GM21381 (cell line): Measurements from ENCODE around the gene DCTPP1.

Experiments
- ATAC-seq: cut with Tn5 transposase; IDR thresholded peaks from one replicate; pipeline ENCODE4 v1.9.1; 2021; ENCODE audit warnings: mild to moderate bottlenecking, moderate library complexity; ENCODE audit not compliant: unreplicated experiment

The DCTPP1 gene

DNA sequence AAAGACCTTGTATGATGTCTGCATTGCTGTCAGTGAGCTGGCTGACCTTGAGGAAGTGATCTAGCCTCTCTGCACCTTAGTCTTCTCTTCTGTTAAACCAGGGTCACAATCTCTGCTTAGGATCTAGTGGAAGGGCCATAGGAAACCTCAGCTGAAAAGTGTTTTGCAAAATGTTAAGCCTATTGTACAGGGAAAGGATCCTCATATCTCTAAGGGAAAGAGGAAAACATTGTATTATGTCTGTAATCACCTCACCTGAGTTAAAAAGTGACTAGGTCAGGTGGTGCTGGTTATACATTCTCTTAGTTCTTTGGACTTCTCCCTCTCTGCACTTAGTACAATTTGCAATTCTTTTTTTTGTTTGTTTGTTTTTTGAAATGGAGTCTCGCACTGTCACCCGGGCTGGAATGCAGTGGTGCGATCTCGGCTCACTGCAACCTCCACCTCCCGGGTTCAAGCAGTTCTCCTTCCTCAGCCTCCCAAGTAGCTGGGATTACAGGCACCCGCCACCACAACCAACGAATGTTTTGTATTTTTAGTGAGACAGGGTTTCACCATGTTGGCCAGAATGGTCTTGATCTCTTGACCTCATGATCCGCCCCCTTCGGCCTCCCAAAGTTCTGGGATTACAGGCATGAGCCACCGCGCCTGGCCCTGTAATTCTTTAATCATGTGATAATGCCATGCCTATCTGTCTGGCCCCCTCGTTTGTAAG is 17.8 kb upstream of the DCTPP1 start:
- no peak for ATAC-seq

DNA sequence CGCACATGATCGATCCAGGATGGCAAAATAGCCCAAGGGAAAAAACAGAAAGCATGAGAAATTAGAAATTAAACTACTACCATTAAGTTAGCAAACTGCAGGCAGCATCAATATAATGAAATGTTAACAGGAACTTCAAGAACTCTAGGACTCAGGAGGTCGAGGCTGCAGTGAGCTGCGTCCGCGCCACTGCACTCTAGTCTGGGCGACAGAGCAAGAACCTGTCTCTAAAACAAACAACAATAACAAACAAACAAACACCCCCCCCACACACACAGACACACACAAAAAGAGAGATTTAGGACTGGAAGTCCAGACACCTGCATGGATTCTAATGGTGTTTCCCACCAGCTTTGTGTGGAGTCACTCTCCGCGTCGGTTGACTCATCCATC is 16.4 kb upstream of the DCTPP1 start:
- no peak for ATAC-seq

DNA sequence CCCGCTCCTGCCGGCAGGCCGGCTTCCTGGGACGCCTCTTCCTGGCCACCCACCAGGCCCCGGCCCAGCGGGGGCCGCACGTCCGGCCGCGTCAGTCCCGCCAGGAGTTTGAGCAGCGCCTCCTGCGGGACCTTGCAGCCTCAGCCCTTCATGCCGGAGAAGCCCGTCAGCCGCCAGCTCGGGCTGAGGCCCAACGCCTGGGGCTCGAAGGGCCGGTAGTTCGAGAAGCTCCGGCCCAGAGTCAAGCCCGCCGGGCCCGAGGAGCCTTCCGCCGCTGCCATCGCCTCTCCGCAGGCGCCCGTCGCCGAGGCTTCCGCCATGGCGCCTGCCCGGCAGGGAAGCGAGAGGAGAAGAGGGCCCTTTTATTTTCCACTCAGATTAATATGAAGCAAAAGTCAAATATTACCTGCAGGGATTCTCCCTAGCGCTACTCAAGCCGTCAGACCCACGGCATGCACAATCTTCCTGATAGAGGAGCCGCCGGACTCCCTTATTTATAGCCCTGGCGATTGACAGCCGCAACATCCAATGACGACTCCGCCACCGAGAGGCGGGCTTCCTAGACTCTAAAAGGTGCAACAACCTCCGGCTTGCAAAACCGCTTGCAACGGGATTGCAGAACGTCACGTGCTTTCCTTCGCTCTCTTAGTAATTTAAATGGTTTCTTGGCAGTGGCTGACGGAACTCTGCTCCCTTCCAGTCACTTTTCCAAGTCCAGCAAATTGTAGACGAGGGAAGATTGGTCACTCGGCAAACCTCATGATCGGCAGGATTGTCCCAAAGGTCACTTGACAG is 15.8 kb upstream of the DCTPP1 start, which contains the start of gene SEPHS2:
SEPHS2 (minus strand) TSS at position 467 of the 795 bp plus-strand sequence; CDS start at position 320, 147 bp downstream.
- ATAC-seq, result peak; percentile 75

DNA sequence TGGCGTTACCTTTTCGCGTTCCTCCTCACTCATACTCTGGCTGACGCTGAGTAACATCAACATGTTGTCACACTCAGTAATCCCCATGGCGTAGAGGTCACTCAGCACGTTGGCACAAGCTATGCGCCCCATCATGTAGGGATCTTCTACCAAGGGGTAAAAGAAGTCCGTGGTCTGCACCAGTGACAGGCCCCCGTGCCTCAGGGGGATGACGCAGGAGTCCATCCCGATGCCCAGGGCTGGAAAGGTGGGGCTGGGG is 15.2 kb upstream of the DCTPP1 start:
- ATAC-seq, result no peak

DNA sequence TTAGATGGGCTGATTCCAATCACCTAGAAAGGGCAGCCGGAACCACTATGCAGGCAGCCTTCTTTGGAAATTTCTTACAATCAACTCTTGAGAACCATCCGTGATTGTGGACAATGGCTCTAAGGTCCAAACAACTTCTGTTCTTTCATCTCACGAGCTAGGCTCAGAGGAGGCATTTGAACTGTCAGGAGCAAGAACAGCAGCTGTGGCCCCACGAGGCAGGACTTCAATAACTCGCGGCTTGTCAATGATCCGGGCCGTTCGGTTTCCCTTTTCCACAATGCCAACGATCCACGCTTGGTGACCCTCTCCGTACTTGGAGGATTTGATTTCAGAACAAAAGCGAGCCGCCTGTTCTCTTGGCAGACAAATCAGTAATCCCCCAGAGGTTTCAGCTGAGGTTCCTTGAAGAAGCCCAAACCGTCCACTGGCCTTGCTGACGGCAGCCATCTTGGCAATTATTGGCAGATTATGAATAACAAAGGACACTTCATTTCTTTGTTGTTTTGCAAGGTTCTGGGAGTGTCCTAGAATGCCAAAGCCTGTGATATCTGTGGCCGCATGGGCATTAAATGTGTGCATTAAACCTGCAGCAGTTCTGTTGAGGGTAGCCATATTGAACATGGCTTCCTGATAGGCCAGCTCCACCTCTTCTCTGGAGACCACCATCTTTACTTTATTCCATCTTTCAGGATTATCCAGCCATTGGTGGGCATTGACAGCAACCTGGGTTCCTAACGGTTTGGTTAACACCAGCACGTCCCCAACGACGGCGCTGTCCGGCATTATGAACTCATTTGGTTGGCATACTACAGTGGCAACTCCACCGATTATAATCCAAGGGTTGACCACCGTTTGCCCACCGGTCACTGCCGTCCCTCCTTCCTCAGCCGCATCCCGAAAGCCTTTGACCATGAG is 14.7 kb upstream of the DCTPP1 start:
- no peak for ATAC-seq

DNA sequence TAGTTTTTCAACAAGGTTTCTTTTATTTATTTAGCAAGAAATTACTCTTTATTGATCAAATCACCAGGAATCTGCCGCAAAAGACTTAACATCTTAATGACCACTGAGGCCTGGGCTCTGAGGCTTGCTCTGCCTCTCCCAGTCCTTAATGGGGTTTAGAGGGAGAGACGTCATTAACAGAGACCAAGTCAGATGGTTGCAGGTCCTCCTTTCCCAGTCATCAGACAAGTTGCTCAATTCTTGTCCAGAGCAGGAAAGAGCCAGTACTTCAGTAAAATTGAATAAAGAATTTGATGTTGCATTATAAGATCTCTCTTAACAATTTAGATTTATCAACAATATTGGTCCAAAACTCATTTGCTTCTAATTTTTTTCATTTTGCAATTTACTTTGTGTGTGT is 13.8 kb upstream of the DCTPP1 start:
- no peak for ATAC-seq

DNA sequence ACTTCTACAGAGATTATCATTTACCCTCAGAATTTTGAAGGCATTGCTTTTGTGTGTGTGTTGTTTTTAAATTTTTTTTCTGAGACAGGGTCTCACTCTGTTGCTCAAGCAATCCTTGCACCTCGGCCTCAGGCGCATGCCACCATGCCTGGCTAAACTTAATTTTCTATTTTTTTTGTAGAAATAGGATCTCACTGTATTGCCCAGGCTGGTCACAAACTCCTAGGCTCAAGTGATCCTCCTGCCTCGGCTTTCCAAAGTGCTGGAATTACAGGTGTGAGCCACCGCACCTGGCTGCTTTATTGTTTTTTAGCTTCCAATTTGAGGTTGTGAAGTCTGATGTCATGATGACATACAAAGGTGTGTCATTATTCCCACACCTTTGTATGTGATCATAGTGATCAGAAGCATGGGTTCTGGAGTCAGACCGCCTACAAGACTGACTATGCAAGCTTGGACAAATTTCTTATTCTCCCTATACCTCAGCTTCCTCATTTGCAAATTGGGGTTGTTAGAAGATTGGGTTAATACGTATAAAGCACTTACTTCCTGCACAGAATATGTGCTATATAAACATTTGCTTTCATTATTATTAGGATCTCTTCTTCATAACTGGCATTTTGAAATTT is 10.0 kb upstream of the DCTPP1 start:
- no peak for ATAC-seq

DNA sequence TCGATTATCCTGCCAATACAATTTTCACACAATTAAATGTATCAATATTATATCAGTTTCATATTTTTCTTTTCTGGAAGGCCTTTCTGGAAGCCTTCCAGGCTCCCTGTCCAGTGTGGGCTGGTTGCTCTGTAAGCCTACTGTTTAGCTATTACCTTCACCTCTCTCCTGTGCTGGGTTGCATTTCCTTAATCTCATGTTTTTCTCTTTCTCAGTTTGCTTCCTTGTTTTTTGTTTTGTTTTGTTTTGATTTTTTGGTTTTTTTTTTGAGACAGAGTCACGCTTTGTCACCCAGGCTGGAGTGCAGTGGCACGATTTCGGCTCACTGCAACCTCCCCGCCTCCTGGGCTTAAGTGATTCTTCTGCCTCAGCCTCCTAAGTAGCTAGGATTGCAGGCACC is 9.0 kb upstream of the DCTPP1 start:
- ATAC-seq, result no peak

DNA sequence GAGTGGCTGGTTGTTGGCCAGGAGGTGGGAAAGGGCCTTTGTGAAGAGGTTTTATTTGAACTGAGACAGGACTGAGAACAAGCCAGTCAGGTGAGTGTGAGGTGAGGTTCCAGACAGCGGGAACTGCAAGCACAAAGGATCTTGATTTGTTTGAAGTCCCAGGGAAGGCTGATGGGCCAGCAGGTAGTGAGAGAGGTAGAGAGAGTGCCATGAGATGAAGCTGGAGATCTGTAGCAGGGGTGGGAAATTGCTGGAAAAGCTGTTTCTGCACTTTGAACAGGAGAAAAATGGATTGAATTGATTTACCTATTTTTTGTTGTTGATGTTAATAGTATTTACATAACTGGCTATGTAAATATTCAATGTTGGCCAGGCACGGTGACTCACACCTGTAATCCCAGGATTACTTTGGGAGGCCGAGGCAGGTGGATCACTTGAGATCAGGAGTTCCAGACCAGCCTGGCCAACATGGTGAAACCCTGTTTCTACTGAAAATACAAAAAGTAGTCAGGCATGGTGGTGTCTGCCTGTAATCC is 7.7 kb upstream of the DCTPP1 start:
- ATAC-seq, result no peak

DNA sequence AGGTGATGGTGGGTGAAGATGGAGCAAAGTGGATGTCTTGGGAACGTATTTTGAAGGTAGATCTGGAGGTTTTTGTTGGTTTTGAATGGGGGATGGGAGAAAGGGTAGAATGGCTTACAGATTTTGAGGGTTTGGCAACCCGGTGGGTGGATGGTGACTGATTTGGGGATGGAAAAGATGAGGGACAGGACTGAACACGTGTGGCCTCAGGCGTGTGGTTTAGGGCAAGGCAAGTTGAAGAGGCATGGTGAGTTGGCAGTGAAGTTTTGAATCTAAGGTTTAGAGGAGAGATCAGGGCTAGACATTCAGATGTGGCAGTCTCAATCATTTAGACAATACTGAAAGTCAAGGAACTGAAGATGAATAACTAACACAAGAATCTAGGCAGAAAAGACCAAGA is 5.0 kb upstream of the DCTPP1 start:
- ATAC-seq, result no peak

DNA sequence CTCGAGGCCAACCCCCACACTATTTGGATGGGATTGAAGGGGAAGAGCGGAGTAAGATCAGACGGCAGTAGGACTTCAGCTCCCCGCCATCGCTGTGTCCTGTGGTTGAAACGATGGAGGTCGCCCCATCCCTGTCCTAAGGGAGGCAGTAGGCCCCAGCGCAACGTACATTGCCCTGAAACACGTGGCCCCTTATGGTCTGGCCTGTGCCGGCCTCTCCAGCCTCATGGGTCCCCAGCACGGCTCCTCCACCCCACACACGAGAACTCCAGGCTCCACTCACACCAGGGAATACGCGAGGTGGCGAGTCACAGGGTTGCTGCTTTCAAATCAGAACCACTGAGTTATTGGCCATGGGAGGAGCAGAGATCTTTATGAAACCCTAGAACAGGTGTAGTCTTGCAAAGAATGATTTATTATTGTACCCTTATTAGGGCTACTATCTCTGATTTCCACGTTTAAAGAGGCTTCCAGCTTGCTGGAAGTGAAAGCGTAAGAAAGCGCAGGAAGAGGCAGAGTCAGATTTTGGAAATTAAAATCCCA is 669 bp upstream of the DCTPP1 start:
- ATAC-seq, result no peak

DNA sequence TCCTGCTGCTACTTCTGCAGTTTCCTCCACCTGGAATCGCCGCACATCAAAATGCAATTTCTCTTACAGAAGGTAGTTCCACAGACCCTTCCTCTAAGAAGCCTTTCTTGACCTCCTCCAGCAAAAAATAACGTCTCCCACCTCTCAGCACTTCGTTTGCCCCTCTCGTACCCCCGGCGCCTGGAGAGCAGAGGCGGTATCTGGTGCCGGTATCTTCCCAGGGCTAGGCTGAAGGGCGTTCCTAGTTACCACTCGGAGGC is 482 bp downstream of the DCTPP1 start:
- peak; percentile 6 for ATAC-seq

DNA sequence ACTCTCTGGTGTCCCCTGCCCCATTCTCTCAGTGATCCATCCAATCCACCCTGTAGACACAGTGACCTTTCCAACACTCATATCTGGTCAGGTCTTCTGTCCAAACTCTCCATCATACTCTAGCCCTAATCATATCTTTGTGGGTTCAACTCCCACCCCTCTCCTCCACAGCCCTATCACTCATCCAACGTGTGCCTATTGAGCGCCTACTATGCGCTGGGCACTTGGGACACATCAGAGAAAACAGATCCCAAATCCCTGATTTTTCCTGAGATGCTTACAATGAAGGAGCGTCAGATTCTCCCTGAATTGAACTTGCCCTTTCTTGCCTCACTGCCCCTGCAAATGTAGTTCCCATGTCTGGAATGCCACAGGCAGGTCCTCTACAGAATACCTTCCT is 1.8 kb downstream of the DCTPP1 start:
- ATAC-seq, result no peak

DNA sequence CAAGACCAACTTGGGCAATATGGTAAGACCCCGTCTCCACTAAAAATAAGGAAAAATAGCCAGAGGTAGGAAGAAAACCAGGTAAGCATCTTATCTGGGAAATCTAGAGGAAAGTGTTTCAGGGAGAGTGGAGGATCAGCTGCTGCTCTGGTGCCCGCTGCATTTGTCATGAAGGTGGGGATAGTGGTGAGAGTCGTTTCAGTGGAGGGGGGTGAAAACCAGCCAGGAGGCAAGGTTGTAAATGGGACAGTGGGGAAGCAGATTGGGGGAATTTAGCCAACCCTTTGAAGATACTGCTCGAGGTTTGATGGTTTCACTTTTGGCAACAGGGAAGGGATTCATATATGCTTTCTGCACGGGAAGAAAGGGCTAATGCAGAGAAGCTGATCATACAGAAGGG is 8.8 kb downstream of the DCTPP1 start:
- ATAC-seq, result no peak

DNA sequence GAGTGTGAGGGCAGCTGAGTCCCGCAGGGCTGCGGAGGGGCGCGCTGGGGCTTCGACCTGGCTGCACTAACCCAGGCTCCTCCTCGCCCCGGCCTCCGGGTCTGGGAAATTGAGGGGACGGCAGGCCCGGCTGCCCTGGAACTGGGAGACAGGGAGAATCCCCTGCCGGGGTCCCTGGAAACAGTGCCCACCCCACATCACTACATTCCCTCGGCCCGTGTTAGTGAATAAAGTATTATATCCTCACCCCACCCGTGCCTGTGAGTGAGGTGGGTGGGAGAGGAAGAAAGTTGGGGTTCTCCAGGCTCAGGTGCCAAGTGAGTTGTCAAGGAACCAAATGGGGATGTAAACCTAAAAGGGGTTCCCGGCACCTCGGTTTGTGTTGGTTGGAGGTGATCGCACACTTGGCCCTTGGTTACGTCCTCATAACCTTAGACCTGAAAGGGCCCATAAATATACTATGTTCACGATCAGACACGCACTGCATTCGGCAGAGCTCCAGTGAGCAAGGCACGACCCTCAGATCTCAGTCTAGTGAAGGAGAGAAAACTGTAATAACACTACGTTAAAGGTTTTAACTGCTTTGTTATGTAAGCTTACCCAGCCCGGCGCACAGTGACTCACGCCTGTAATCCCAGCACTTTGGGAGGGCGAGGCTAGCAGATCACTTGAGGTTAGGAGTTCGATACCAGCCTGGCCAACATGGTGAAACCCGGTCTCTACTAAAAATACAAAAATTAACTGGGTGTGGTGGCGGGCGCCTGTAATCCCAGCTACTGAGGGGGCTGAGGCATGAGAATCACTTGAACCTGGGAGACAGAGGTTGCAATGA is 11.3 kb downstream of the DCTPP1 start:
- no peak for ATAC-seq

DNA sequence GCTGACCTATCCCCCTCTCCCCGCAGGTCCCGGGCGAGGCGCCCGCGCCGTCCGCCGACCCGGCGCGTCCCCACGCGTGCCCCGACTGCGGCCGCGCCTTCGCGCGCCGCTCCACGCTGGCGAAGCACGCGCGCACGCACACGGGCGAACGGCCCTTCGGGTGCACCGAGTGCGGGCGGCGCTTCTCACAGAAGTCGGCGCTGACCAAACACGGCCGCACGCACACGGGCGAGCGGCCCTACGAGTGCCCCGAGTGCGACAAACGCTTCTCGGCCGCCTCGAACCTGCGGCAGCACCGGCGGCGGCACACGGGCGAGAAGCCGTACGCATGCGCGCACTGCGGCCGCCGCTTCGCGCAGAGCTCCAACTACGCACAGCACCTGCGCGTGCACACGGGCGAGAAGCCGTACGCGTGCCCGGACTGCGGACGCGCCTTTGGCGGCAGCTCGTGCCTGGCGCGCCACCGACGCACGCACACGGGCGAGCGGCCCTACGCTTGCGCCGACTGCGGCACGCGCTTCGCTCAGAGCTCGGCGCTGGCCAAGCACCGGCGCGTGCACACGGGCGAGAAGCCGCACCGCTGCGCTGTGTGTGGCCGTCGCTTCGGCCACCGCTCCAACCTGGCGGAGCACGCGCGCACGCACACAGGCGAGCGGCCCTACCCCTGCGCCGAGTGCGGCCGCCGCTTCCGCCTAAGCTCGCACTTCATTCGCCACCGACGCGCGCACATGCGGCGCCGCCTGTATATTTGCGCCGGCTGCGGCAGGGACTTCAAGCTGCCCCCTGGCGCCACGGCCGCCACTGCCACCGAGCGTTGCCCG is 12.1 kb downstream of the DCTPP1 start:
- ATAC-seq, result peak; percentile 76

DNA sequence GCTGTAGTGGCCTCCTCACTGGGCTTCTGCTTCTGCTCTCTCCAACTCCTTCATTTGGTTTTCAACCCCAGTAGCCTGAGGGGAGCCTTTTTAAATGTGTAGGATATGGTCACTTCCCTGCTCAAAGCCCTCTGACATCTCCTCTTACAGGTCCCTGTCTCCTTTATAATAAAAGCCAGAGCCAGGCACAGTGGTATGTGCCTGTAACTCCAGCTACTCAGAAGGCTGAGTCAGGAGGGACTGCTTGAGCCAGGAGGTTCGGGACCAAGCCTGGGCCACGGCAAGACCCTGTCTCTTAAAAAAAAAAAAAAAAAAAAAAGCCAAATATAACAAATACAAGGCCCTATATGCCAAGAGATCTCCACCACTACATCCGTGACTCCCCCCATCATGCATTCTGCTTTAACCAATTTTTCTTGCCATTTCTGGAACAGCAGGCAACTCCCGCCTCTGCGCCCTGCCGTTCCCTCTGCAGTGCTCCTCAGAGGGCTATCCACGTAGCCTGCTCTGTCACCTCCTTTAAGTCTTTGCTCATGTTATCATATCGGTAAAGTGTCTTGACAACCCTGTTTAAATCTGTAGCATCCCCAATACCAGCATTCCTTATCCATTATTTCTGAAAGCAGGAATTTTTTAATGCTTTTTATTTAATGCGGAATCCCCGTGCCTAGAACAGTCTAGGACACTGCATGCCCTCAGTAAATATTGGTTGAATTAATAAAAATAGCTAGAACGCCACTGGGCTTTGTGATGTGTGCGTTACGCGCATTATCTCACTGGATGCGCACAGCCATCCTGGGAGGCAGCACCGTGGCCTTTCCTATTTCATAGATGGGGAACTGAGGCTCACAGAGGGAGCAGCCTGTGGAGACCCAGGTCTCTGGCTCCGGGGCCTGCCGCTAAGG is 13.0 kb downstream of the DCTPP1 start:
- ATAC-seq, result no peak

DNA sequence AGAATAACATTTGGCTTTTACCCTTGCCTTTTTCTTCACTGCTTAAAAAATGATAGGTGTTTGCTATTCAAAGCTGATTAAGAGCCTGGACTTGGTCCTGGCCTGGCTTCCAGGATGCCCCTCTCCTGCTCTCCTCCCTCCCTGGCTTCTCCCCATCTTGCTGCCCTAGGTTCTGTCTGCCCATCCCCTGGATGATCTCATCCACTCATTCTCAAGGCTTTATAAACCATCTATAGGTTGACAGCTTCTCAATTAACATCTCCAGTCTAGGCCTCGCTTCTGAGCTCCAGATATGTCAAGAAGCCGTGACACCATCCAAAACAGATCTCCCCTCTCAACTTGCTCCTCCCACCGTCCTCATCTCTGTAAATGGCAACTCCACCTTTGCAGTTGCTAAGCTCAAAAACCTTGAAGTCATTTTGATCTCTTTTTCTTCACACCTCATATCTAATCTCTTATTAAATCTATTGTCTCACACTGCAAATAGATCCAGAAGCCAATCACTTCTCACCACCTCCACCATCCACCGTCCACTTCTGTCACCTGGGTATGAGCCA is 13.7 kb downstream of the DCTPP1 start:
- no peak for ATAC-seq
